ENCODE measurements around the gene HCN4.
A peak's percentile ranks its signal among the peaks of the same experiment; 100 is the strongest.

Gene HCN4

DNA sequence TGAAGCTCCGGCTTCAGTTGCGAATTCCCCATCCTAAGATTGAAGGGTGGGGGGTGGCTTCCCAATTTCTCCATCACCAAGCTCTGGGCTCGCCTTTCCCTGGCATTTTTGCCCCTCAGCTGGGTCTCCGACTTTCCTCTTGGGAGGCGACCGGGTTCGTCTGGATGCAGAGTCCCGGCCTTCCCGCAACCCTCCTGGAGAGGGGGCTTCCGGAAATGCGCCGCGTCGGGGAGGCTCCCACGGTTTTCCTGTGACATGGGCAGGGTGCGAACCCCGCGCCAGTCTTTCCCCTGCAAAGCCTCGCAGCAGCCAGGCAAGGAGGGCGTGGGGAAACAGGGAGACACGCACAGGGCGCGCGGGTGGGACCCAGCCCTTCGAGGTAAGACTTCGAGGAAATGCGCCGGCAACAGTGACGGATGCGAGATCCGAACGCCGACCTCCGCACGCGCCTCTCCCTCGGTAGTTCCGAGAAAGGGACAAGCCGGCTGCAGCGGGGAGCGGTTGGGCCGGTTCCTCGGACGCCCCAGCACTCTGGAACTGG, 466 bp upstream of the HCN4 start:
- no peak overlapping the region for H3K27ac ChIP-seq (ENCODE audit: poor library complexity, severe bottlenecking)
- TF ChIP-seq, protein P1, sequence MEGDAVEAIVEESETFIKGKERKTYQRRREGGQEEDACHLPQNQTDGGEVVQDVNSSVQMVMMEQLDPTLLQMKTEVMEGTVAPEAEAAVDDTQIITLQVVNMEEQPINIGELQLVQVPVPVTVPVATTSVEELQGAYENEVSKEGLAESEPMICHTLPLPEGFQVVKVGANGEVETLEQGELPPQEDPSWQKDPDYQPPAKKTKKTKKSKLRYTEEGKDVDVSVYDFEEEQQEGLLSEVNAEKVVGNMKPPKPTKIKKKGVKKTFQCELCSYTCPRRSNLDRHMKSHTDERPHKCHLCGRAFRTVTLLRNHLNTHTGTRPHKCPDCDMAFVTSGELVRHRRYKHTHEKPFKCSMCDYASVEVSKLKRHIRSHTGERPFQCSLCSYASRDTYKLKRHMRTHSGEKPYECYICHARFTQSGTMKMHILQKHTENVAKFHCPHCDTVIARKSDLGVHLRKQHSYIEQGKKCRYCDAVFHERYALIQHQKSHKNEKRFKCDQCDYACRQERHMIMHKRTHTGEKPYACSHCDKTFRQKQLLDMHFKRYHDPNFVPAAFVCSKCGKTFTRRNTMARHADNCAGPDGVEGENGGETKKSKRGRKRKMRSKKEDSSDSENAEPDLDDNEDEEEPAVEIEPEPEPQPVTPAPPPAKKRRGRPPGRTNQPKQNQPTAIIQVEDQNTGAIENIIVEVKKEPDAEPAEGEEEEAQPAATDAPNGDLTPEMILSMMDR (IDR thresholded peaks at IDR 0.05; ENCODE audit: poor library complexity, severe bottlenecking), result no peak
- H3K36me3 ChIP-seq (ENCODE audit: low read depth), result no peaks in the 10 kb centered on the region
- H3K9me3 ChIP-seq (ENCODE audit: severe bottlenecking), result no peaks in the 10 kb centered on the region
- H3K4me3 ChIP-seq (ENCODE audit: severe bottlenecking), result no peak overlapping the region
- H3K4me1 ChIP-seq (ENCODE audit: insufficient read depth, poor library complexity, severe bottlenecking), result no peaks in the 10 kb centered on the region
- ATAC-seq (ENCODE audit: low read depth) (no peak; the same call in 2 of the 3 replicates), DNase-seq (ENCODE audit: low spot score) (no peak)
- peaks cover 87% of the 10 kb centered on the region for H3K27me3 ChIP-seq (ENCODE audit: insufficient read depth, poor library complexity, severe bottlenecking)

DNA sequence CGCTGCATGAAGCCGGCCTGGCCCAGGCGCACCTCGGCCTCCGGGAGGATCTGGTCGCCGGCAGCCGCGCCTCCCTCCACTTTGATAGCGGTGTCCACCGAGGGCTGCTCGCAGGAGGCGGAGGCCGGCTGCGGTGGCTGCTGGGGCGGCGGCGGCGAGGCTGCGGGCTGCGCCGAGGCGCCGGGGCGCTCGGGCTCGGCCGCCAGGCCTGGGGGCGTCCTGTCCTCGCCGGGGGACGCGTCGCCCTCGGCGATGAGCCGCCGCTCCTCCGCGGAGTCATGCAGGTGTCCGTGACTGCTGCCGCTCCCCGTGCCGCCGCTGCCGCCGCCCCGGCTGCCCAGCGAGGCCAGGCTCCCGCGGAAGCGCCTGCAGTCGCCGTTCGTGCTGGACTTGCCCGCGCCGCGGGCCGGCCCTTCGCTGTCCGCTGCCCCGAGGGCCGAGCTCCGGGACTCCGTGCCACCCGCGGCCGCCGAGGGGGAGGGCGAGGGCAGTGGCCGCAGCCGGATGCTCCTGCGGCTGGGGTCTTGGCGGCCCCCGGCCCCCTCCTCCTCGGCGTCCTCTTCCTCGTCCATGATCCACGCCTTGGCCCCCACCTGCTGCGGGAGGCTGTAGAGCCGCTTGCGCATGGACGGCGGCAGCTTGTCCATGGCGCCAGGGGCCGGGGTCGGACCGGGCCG, 996 bp downstream of the HCN4 start:
- no peak overlapping the region for H3K27ac ChIP-seq (ENCODE audit: poor library complexity, severe bottlenecking)
- H3K4me1 ChIP-seq (ENCODE audit: insufficient read depth, poor library complexity, severe bottlenecking), result no peaks in the 10 kb centered on the region
- DNase-seq (ENCODE audit: low spot score) (no peak), ATAC-seq (ENCODE audit: low read depth) (peak; percentile 4; the same call in 2 of the 3 replicates)
- TF ChIP-seq, protein P1 (IDR thresholded peaks at IDR 0.05; ENCODE audit: poor library complexity, severe bottlenecking), result no peak
- H3K36me3 ChIP-seq (ENCODE audit: low read depth), result no peaks in the 10 kb centered on the region
- H3K4me3 ChIP-seq (ENCODE audit: severe bottlenecking), result peak overlapping the region; percentile 35
- H3K9me3 ChIP-seq (ENCODE audit: severe bottlenecking), result no peaks in the 10 kb centered on the region
- peaks cover 97% of the 10 kb centered on the region for H3K27me3 ChIP-seq (ENCODE audit: insufficient read depth, poor library complexity, severe bottlenecking)

DNA sequence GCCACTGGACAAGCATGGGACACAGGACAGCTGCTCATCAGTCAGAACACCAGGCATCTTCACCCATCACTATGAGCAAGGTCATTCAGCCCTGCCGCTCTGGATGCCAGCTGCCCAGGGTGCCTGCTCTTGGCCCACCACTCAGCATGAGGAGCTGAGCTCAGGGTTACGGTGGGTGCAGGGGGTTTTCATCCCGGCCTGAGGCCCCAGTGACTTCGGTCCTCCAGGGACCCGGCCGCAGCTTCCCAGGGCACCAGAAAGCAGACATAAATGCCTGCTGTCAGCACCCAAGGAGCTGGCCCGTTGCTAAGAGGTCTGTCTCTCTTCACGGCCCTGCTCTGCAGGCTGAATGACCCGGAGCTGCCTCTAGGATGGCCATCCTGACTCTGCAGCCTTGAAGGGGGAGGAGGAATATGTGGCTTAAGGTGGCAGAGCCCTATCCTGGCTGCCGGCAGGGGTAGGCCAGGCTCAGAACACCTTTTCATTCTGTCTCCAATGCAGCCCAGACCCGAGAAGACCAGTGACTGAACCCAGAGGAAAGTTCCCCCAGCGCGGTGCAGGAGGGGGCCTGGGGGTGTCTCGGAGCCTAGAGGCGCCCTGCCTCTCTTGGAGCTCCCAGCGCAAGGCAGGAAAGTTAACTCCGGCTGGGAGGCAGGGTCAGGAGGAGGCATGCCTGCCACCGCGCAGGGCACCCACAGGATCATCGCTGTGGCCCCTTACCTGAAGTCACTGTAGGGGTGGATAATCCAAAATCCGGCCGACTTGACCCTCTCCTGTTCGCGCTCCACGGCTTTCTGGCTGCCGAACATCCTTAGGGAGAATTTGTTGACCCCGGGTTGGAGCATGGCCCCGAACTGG, 1.8 kb downstream of the HCN4 start:
- Histone ChIP-seq H3K4me3 (ENCODE audit: severe bottlenecking) (no peak overlapping the region), H3K36me3 (ENCODE audit: low read depth) (no peaks in the 10 kb centered on the region), H3K4me1 (ENCODE audit: insufficient read depth, poor library complexity, severe bottlenecking) (no peaks in the 10 kb centered on the region), H3K9me3 (ENCODE audit: severe bottlenecking) (no peaks in the 10 kb centered on the region), H3K27ac (ENCODE audit: poor library complexity, severe bottlenecking) (no peak overlapping the region), H3K27me3 (ENCODE audit: insufficient read depth, poor library complexity, severe bottlenecking) (peaks cover 97% of the 10 kb centered on the region)
- TF ChIP-seq, protein P1 (IDR thresholded peaks at IDR 0.05; ENCODE audit: poor library complexity, severe bottlenecking), result no peak
- ATAC-seq (ENCODE audit: low read depth) (peak; percentile 24; the same call in 2 of the 3 replicates), DNase-seq (ENCODE audit: low spot score) (no peak)

DNA sequence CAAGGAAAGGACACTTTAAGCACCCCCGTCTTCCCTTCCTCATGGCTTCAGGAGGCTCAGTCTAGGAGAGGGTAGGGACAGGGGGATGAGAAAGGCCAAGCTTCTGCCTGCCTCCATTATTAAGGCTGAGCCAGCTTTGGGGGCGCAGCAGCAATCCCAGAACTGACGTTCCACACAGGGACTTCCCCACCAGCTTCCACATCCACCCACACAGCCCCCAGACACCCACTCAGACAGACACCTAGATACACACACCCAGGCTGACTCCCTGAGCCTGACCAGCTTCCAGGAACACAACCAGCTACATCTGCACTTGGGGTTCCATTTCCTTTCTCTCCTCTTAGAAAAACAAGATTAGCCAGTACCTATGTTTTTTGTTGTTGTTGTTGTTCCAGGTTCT, 4.7 kb downstream of the HCN4 start:
- no peaks in the 10 kb centered on the region for H3K4me1 ChIP-seq (ENCODE audit: insufficient read depth, poor library complexity, severe bottlenecking)
- no peaks in the 10 kb centered on the region for H3K9me3 ChIP-seq (ENCODE audit: severe bottlenecking)
- no peak overlapping the region for H3K27ac ChIP-seq (ENCODE audit: poor library complexity, severe bottlenecking)
- H3K4me3 ChIP-seq (ENCODE audit: severe bottlenecking), result no peak overlapping the region
- DNase-seq (ENCODE audit: low spot score) (no peak), ATAC-seq (ENCODE audit: low read depth) (no peak)
- no peaks in the 10 kb centered on the region for H3K36me3 ChIP-seq (ENCODE audit: low read depth)
- H3K27me3 ChIP-seq (ENCODE audit: insufficient read depth, poor library complexity, severe bottlenecking), result peaks cover 97% of the 10 kb centered on the region
- TF ChIP-seq, protein P1 (IDR thresholded peaks at IDR 0.05; ENCODE audit: poor library complexity, severe bottlenecking), result no peak
